SK-N-SH (cell line): ENCODE measurements around the gene FLYWCH2.

Experiments
- POLR2AphosphoS5 ChIP-seq: IDR thresholded peaks from 2 replicates; pipeline ENCODE4 v1.6.1; 2012; ENCODE audit warnings: low read depth, low read length
- RFX5 ChIP-seq: IDR thresholded peaks from 2 replicates; pipeline ENCODE4 v1.6.1; 2012; ENCODE audit warnings: mild to moderate bottlenecking, improper control_type of control experiment, low read length
- USF1 ChIP-seq: IDR thresholded peaks from 2 replicates; pipeline ENCODE4 v1.4.0; 2012; ENCODE audit warnings: low read depth, borderline replicate concordance
- TF ChIP-seq, protein P1 (sequence below): fragments of 200-600 bp; sonication (generic); IDR thresholded peaks from 2 replicates; pipeline ENCODE4 v1.6.1; 2017; ENCODE audit warnings: antibody characterized with exemption, mild to moderate bottlenecking, moderate library complexity

DNA sequence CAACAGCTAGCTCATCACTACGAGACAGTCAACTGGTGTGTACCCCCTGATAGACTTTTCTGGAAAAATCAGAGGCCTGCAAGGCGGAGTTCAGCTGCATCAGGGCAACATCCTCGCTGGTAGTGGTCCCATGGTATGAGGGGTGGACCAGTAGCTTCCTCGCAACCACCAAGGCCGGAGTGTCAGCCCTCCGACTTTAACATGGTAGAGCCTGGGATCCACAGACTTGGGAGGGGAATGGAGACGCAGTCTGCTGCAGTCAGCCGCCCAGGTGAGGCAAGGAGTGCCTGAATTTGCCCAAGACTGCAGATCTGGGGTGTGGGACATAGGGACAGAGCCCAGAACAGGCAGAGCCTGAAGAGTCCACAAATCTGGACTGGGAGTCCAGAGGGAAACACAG is 39.5 kb upstream of the FLYWCH2 start:
- TF ChIP-seq, protein P1, sequence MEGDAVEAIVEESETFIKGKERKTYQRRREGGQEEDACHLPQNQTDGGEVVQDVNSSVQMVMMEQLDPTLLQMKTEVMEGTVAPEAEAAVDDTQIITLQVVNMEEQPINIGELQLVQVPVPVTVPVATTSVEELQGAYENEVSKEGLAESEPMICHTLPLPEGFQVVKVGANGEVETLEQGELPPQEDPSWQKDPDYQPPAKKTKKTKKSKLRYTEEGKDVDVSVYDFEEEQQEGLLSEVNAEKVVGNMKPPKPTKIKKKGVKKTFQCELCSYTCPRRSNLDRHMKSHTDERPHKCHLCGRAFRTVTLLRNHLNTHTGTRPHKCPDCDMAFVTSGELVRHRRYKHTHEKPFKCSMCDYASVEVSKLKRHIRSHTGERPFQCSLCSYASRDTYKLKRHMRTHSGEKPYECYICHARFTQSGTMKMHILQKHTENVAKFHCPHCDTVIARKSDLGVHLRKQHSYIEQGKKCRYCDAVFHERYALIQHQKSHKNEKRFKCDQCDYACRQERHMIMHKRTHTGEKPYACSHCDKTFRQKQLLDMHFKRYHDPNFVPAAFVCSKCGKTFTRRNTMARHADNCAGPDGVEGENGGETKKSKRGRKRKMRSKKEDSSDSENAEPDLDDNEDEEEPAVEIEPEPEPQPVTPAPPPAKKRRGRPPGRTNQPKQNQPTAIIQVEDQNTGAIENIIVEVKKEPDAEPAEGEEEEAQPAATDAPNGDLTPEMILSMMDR = no peak
- no peak for TF ChIP-seq POLR2AphosphoS5
- TF ChIP-seq RFX5 = no peak
- TF ChIP-seq USF1 = no peak
